GM12875 (cell line): Measurements from ENCODE around the gene CREBBP.

Experiments used
- H3K4me3 ChIP-seq: one replicate; pipeline ENCODE4 v1.5.1; 2011; ENCODE audit warnings: low read depth, low read length, control low read depth
- TF ChIP-seq, protein P1 (sequence below): IDR thresholded peaks from 2 replicates; pipeline ENCODE4 v1.5.1; 2011; ENCODE audit warnings: low read depth, mild to moderate bottlenecking, control low read depth, inconsistent platforms, low read length, moderate library complexity, borderline replicate concordance; ENCODE audit not compliant: insufficient read depth

Gene CREBBP

DNA sequence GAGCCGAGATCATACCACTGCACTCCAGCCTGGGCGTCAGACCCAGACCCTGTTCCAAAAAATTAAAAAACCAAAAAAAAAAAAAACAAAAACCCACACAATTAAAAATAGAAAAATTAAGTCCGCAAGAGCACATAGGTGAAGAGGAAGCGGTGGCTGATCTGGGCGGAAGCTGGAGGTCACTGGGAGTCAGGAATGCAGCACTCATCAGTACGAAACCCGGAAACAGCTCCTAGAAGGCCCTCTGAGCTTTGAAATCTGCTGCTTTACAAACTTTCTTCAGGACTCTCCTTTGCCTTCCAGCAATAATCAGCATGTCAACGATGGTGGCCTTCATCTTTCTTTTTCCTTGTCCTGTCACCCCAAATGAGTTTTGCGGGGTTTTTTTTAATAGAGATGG, 192.7 kb downstream of the CREBBP start:
- TF ChIP-seq, protein P1, sequence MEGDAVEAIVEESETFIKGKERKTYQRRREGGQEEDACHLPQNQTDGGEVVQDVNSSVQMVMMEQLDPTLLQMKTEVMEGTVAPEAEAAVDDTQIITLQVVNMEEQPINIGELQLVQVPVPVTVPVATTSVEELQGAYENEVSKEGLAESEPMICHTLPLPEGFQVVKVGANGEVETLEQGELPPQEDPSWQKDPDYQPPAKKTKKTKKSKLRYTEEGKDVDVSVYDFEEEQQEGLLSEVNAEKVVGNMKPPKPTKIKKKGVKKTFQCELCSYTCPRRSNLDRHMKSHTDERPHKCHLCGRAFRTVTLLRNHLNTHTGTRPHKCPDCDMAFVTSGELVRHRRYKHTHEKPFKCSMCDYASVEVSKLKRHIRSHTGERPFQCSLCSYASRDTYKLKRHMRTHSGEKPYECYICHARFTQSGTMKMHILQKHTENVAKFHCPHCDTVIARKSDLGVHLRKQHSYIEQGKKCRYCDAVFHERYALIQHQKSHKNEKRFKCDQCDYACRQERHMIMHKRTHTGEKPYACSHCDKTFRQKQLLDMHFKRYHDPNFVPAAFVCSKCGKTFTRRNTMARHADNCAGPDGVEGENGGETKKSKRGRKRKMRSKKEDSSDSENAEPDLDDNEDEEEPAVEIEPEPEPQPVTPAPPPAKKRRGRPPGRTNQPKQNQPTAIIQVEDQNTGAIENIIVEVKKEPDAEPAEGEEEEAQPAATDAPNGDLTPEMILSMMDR, result no peak
- H3K4me3 ChIP-seq, result no peak overlapping the region

DNA sequence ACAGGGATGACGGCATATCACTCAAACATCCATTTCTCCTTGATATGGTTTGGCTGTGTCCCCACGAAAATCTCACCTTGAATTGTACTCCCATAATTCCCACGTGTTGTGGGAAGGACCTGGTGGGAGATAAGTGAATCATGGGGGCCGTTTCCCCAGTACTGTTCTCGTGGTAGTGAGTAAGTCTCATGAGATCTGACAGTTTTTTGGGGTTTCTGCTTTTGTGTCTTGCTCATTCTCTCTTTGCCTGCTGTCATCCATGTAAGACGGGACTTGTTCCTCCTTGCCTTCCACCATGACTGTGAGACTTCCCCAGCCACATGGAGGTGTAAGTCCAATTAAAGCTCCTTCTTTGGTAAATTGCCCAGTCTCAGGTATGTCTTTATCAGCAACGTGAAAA, 193.5 kb downstream of the CREBBP start:
- TF ChIP-seq, protein P1, result no peak
- H3K4me3 ChIP-seq, result no peak overlapping the region

DNA sequence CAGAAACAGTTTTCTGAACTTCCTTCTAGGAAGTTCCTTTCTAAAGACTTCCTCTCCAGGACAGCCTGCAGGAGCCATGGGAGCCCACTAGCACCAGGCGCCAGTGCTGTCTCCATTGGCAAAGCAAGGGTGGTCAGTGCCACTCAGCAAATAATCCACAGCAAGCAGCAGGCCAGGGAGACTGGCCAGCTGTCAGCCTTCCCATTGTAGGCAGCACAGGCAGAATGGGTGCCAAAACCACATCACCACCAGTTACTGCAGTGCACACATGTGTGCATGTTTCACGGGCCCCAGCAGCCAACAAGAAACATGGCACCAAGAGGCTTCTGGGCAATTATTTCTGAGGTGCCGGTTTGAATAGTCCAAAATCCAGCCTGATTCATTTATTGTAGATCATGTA, 199.3 kb downstream of the CREBBP start:
- TF ChIP-seq, protein P1, result no peak
- no peak overlapping the region for H3K4me3 ChIP-seq

DNA sequence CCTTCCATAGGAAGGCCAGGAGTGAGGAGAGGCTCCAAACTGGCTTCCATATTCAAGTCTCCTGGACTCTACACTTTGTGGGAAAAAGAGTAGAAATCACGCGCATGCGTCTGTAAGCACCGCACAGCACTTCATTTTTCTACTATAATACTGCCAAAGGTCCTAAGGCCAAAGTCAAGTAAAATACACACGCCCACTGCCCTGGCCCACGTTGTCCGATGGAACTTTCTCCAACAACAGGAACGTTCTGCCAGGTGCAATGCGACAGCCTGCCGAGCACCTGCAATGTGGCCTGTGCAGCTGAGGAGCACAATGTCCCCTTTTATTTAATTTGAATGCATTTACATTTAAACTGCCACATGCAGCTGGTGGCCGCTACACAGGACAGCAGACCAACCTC, 202.5 kb downstream of the CREBBP start:
- TF ChIP-seq, protein P1, result no peak
- no peak overlapping the region for H3K4me3 ChIP-seq

DNA sequence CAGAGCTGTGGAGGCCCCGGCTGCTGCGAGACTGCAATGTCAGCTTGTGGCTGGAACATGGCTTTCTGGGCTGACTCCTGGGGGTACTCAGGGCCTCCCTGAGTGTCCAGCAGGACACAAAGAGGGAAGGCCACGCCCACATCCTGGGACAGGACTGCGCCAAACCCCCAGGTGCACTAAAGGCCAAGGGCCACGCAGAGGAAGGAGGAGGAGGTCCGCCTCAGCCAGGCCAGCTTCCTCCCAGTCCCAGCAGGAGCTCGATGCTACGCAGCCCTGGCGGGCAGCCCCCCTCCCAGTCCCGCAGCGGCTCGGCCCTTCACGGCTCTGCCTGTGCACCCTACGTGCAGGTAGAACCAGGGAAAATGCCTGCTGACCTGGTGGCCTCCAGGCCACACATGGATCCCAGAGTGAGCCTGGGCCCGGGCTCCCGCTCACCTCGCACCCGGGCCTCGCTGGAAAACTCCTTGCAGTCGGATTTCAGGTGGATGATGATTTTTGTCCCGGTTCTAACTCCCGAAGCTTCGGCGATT, 204.8 kb downstream of the CREBBP start:
- TF ChIP-seq, protein P1, result no peak

More for the DNA sequence above, 204.8 kb downstream of the CREBBP start:
- no peak overlapping the region for H3K4me3 ChIP-seq
